ENCODE measurements around the gene PIK3C2B. TPM values are rescaled to one million over a fixed set of nuclear protein-coding genes. Genes with fewer than 3 reads are reported as not detected.

Gene PIK3C2B
- total RNA-seq, 2 experiments from 2014 or later = 43.4 to 46.4 TPM

DNA sequence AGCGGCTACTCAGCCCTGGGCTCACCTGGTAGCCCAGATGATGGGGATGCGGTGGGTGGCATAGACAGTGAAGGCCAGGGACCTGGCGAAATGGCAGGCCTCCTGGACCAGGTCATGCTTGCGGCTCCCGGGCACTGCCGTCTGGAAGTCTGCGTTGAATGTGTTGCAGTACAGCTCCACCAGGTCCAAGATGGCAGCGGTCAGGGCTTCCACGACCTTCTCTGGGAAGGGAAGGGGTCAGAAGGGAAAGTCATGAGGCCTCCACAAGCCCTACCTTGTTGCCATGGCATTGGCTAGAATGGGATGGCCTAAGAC is 38.8 kb downstream of the PIK3C2B start:
- H3K4me1 Mint-ChIP-seq (ENCODE audit: low read depth) = peaks cover 32% of the 10 kb centered on the region
- intact Hi-C loops (cut with micrococcal nuclease) = no loop called here
- CTCF ChIA-PET = interaction anchor here (0.7 to 33.4 kb wide), 3 partner anchors 10 to 45 kb away, joined by 3 to 1224 read pairs (median 33); partner anchors contain the start of gene PIK3C2B
- no peak for DNase-seq
- H3K36me3 Mint-ChIP-seq = peaks cover 34% of the 10 kb centered on the region
- POLR2A ChIA-PET = no interaction called here
- no peaks in the 10 kb centered on the region for H3K27me3 Mint-ChIP-seq
- no peaks in the 10 kb centered on the region for H3K9me3 Mint-ChIP-seq
- H3K27ac Mint-ChIP-seq = no peak overlapping the region
- H3K4me3 Mint-ChIP-seq = no peak overlapping the region

DNA sequence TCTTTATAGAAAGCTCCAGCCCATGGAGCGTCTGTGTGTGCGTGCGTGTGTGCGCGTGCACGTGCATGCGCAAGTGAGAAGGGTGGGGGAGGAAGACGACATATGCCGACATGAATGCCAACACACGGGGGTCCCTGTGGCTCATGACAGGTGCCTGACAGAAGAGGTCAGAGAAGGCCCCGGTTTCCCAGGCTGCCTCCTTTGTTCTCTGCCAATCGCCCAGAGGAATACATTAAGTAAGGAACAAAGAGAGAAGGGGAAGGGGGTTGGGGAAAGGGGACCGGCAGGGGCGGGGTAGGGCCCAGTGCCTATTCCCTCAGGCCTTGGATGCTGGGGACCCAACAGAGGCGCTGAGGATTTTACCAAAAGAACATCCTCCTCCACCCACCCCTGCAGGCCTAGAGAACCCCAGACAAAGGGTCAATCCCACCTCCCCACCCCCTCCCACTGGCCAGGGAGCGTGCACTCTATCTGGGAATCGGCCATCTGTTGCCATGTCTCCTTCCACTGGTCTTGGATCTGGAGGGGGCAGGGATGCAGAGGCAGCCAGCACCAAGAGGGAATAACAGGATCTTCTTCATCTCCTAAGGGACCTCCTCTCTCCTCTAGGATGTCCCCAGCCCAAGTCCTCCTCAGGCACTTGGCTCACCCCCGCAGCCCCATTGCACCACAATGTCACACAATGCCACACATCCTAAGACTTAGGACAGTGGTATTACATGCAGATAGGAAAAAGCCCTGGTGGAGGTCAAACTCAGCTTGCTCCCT is 39.4 kb downstream of the PIK3C2B start:
- no peak for DNase-seq
- Mint-ChIP-seq H3K4me3 (no peak overlapping the region), H3K4me1 (ENCODE audit: low read depth) (peaks cover 32% of the 10 kb centered on the region), H3K27ac (peak overlapping the region; percentile 54), H3K9me3 (no peaks in the 10 kb centered on the region), H3K36me3 (peaks cover 32% of the 10 kb centered on the region), H3K27me3 (no peaks in the 10 kb centered on the region)
- ChIA-PET POLR2A (no interaction called here), CTCF (interaction anchor here (1.2 to 33.4 kb wide), 3 partner anchors 9 to 45 kb away, joined by 10 to 1224 read pairs (median 33); partner anchors contain the start of gene PIK3C2B)
- intact Hi-C loops (cut with micrococcal nuclease) = no loop called here

DNA sequence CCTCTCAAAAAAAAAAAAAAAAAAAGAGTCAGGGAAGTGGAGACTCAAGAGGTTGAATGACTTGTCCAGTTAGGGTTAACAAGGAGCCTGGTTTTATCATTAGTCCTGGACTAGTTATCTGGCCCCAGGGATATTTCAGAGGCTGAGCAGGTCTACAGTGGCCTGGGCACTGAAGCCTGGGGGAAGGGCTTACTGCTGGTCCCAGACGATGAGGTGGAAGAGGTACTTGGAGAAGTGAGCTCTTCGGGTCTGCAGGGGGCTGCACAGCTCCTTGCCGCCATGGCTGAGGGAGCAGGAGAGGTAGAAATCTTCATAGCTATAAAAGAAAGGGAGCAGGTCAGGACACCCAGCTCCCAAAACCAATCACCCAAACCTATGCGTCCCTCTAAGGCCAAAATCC is 40.1 kb downstream of the PIK3C2B start:
- DNase-seq = no peak
- Mint-ChIP-seq H3K27me3 (no peaks in the 10 kb centered on the region), H3K27ac (peak overlapping the region; percentile 54), H3K36me3 (peaks cover 25% of the 10 kb centered on the region), H3K4me3 (no peak overlapping the region), H3K9me3 (no peaks in the 10 kb centered on the region), H3K4me1 (ENCODE audit: low read depth) (peaks cover 36% of the 10 kb centered on the region)
- POLR2A ChIA-PET = interaction anchor here (1.5 kb wide), 1 partner anchor 10 kb away, joined by 3 read pairs; no protein-coding TSS in a partner anchor
- CTCF ChIA-PET = interaction anchor here (1.2 to 33.4 kb wide), 3 partner anchors 9 to 46 kb away, joined by 10 to 1224 read pairs (median 33); partner anchors contain the start of gene PIK3C2B
- intact Hi-C loops (cut with micrococcal nuclease) = loop anchor here (5.0 kb wide), 1 partner anchor 42 kb away; the partner anchor contains the start of gene PPP1R15B

GRCh38 chr1:204453141-204453772 is 41.3 kb downstream of the PIK3C2B start:
- Mint-ChIP-seq H3K36me3 (peaks cover 25% of the 10 kb centered on the region), H3K9me3 (no peaks in the 10 kb centered on the region), H3K27ac (peak overlapping the region; percentile 88), H3K4me1 (ENCODE audit: low read depth) (peaks cover 48% of the 10 kb centered on the region), H3K4me3 (peak overlapping the region; percentile 65), H3K27me3 (no peaks in the 10 kb centered on the region)
- POLR2A ChIA-PET = interaction anchor here (1.5 to 2.1 kb wide), 2 partner anchors 11 to 41 kb away, joined by 3 to 16 read pairs; partner anchors contain the start of gene PIK3C2B
- intact Hi-C loops (cut with micrococcal nuclease) = loop anchor here (1.0 to 5.0 kb wide), 4 partner anchors 11 to 41 kb away; partner anchors contain the start of genes PIK3C2B and PPP1R15B
- CTCF ChIA-PET = interaction anchor here (0.9 to 33.4 kb wide), 6 partner anchors 7 to 54 kb away, joined by 3 to 1224 read pairs (median 6); partner anchors contain the start of gene PIK3C2B
- peak; percentile 89 for DNase-seq

GRCh38 chr1:204451352-204452124 is 43.1 kb downstream of the PIK3C2B start:
- Mint-ChIP-seq H3K4me3 (no peak overlapping the region), H3K27ac (peak overlapping the region; percentile 77), H3K9me3 (no peaks in the 10 kb centered on the region), H3K27me3 (no peaks in the 10 kb centered on the region), H3K4me1 (ENCODE audit: low read depth) (peaks cover 59% of the 10 kb centered on the region), H3K36me3 (peaks cover 28% of the 10 kb centered on the region)
- intact Hi-C loops (cut with micrococcal nuclease) = loop anchor here (2.0 to 5.0 kb wide), 2 partner anchors 21 to 39 kb away; partner anchors contain the start of gene PPP1R15B
- DNase-seq = no peak
- POLR2A ChIA-PET = interaction anchor here (0.9 to 2.1 kb wide), 2 partner anchors 43 kb away, joined by 3 to 16 read pairs; partner anchors contain the start of gene PIK3C2B
- CTCF ChIA-PET = interaction anchor here (12.5 to 33.4 kb wide), 2 partner anchors 20 to 49 kb away, joined by 194 to 1224 read pairs; partner anchors contain the start of gene PIK3C2B

DNA sequence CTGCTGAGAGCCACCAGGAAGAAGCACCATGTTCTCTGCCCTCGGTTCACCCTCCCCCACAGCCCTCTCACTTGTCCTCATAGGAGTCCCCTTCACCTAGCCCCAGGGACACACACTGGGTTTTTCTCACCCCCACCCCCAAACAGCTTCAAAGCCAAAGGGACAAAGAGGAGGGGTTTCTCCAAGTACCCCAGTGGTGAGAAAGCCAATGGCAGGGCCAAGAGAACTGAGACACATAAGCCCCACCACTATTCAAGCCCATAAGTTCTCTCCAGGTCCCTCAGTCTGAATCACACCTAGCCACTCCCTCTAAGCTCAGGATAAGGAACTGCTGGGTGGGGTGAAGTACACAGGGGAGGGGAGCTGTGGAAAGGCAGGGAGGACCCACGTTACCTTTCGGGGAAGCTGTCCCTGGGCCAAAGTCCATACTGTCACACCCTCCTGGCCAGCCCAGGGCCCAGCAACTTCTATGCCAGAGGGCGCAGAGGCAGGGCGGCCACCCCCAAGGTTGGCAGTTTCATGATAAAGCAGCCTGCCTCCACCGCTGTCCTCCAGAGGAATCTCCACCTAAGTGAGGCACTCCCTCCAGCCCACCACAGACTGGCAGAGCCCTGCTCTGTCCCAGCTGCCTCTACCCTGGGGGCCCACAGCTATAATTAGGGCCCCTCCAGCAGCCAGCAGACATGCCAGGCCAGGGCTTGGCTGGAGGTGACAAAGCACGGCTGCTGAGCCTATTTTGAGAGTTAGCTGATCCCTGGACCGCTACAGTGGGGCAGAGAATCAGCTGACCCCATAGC is 43.9 kb downstream of the PIK3C2B start:
- Mint-ChIP-seq H3K4me1 (ENCODE audit: low read depth) (peaks cover 68% of the 10 kb centered on the region), H3K4me3 (no peak overlapping the region), H3K27ac (peak overlapping the region; percentile 50), H3K36me3 (peaks cover 31% of the 10 kb centered on the region), H3K9me3 (no peaks in the 10 kb centered on the region), H3K27me3 (no peaks in the 10 kb centered on the region)
- ChIA-PET CTCF (interaction anchor here (12.5 to 33.4 kb wide), 2 partner anchors 19 to 50 kb away, joined by 194 to 1224 read pairs; partner anchors contain the start of gene PIK3C2B), POLR2A (interaction anchor here (0.9 kb wide), 1 partner anchor 44 kb away, joined by 3 read pairs; the partner anchor contains the start of gene PIK3C2B)
- DNase-seq = no peak
- intact Hi-C loops (cut with micrococcal nuclease) = loop anchor here (5.0 kb wide), 1 partner anchor 38 kb away; the partner anchor contains the start of gene PPP1R15B

- CTCF ChIA-PET = interaction anchor here (12.5 to 33.4 kb wide), 2 partner anchors 18 to 51 kb away, joined by 194 to 1224 read pairs; partner anchors contain the start of gene PIK3C2B
- intact Hi-C loops (cut with micrococcal nuclease) = loop anchor here (5.0 kb wide), 1 partner anchor 37 kb away; the partner anchor contains the start of gene PPP1R15B
- peaks cover 35% of the 10 kb centered on the region for H3K36me3 Mint-ChIP-seq
- no peaks in the 10 kb centered on the region for H3K9me3 Mint-ChIP-seq
- no peak for DNase-seq
- no peaks in the 10 kb centered on the region for H3K27me3 Mint-ChIP-seq
- no peak overlapping the region for H3K4me3 Mint-ChIP-seq
- H3K27ac Mint-ChIP-seq = no peak overlapping the region
- peaks cover 74% of the 10 kb centered on the region for H3K4me1 Mint-ChIP-seq (ENCODE audit: low read depth)
- POLR2A ChIA-PET = no interaction called here
Measured at GRCh38 chr1:204449678-204450280, 44.8 kb downstream of the PIK3C2B start.

- Mint-ChIP-seq H3K9me3 (no peaks in the 10 kb centered on the region), H3K27me3 (no peaks in the 10 kb centered on the region), H3K36me3 (peaks cover 42% of the 10 kb centered on the region), H3K4me1 (ENCODE audit: low read depth) (peaks cover 77% of the 10 kb centered on the region), H3K4me3 (no peak overlapping the region), H3K27ac (peak overlapping the region; percentile 62)
- CTCF ChIA-PET = interaction anchor here (3.6 to 33.4 kb wide), 3 partner anchors 11 to 51 kb away, joined by 21 to 1224 read pairs (median 194); partner anchors contain the start of gene PIK3C2B
- intact Hi-C loops (cut with micrococcal nuclease) = no loop called here
- DNase-seq = no peak
- POLR2A ChIA-PET = interaction anchor here (0.6 to 2.1 kb wide), 3 partner anchors 17 to 49 kb away, joined by 3 to 5 read pairs (median 4); no protein-coding TSS in a partner anchor
Measured at GRCh38 chr1:204448991-204449677, 45.5 kb downstream of the PIK3C2B start.

DNA sequence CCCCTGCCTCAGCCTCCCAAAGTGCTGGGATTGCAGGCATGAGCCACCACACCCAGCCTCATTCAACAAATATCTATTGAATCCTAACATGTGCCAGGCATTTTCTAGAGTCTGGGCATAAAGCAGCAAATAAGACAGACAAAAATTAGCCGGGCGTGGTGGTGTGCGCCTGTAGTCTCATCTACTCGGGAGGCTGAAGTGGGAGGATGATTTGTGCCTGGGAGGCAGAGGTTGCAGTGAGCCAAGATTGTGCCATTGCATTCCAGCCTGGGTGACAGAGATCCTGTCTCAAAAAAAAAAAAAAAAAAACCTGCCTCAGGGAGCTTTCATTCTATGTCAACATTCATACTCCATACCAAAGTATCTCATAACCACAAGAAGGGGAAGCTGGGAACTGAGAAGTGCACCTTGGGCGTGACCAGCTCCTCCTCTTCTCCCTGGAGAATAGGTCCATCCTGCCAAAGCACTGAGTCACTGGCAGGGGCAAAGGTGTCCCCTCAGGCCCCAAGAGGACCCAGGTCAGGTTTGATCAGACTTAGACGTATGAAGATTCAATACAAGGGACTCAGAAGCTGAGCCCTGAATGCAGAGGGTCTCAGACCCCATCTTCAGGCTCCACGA is 46.2 kb downstream of the PIK3C2B start:
- peaks cover 48% of the 10 kb centered on the region for H3K36me3 Mint-ChIP-seq
- no peak for DNase-seq
- ChIA-PET POLR2A (interaction anchor here (0.6 to 2.1 kb wide), 3 partner anchors 17 to 50 kb away, joined by 3 to 5 read pairs (median 4); no protein-coding TSS in a partner anchor), CTCF (interaction anchor here (1.9 to 33.4 kb wide), 6 partner anchors 8 to 52 kb away, joined by 7 to 1224 read pairs (median 29); partner anchors contain the start of gene PIK3C2B)
- H3K4me3 Mint-ChIP-seq = no peak overlapping the region
- H3K27me3 Mint-ChIP-seq = no peaks in the 10 kb centered on the region
- no peaks in the 10 kb centered on the region for H3K9me3 Mint-ChIP-seq
- H3K27ac Mint-ChIP-seq = peak overlapping the region; percentile 62
- peaks cover 83% of the 10 kb centered on the region for H3K4me1 Mint-ChIP-seq (ENCODE audit: low read depth)
- intact Hi-C loops (cut with micrococcal nuclease) = no loop called here

All from activated CD4-positive, alpha-beta memory T cell treated with anti-CD3 and anti-CD28 coated beads for 36 hours (primary cell).